Esophagus muscularis mucosa (tissue), 4 donors: ENCODE results near the gene NTM. TPM values are rescaled to one million over a fixed set of nuclear protein-coding genes. Genes with fewer than 3 reads are reported as not detected.

Experiments
- DNase-seq: peaks from one replicate; pipeline ENCODE4 v3.0.0-alpha.2; 2017; ENCODE audit errors: extremely low spot score
- H3K27ac ChIP-seq, 4 donors: fragments of 200-600 bp; sonication (generic); replicated peaks in 1 of 4; 1 replicate in 3 of 4; 2 replicates in 1 of 4; pipeline ENCODE4 v1.5.1; 2016 to 2019; ENCODE audit warnings: mild to moderate bottlenecking in 1 of 4
- H3K27me3 ChIP-seq, 4 donors: fragments of 200-600 bp; sonication (generic); one replicate each; pipeline versions ENCODE4 v1.5.1 to v1.6.0; 2016 to 2019
- H3K36me3 ChIP-seq, 4 donors: fragments of 200-600 bp; sonication (generic); one replicate each; pipeline ENCODE4 v1.5.1; 2016 to 2019
- H3K4me1 ChIP-seq, 4 donors: fragments of 200-600 bp; sonication (generic); one replicate each; pipeline ENCODE4 v1.5.1; 2016 to 2019
- H3K4me3 ChIP-seq, 4 donors: fragments of 200-600 bp; sonication (generic); 1 replicate in 2 of 4; 2 replicates in 2 of 4; pipeline ENCODE4 v1.5.1; 2016 to 2019; ENCODE audit warnings: mild to moderate bottlenecking in 4 of 4, moderate library complexity in 1 of 4
- H3K9me3 ChIP-seq, 4 donors: fragments of 200-600 bp; sonication (generic); 1 replicate in 3 of 4; 2 replicates in 1 of 4; pipeline ENCODE4 v1.5.1; 2016 to 2019
- CTCF ChIP-seq, 3 experiments: fragments of 200-600 bp in 2 of 3; fragments of 450-650 bp in 1 of 3; sonication (generic) in 2 of 3; IDR thresholded peaks; one replicate each; pipeline ENCODE4 v1.5.1; 2017 to 2019; ENCODE audit warnings: antibody characterized with exemption in 3 of 3, mild to moderate bottlenecking in 2 of 3, moderate library complexity in 1 of 3
- EP300 ChIP-seq: sonication (generic); formaldehyde crosslinking; IDR thresholded peaks from one replicate; pipeline ENCODE4 v1.6.1; 2017; ENCODE audit warnings: antibody characterized with exemption
- POLR2A ChIP-seq: fragments of 450-650 bp; IDR thresholded peaks from one replicate; pipeline ENCODE4 v1.6.1; 2017; ENCODE audit warnings: antibody characterized with exemption, moderate library complexity, mild to moderate bottlenecking, low read depth
- POLR2AphosphoS5 ChIP-seq, 2 donors: sonication (generic); formaldehyde crosslinking; IDR thresholded peaks; one replicate each; pipeline ENCODE4 v1.6.1; 2017; ENCODE audit warnings: antibody characterized with exemption in 2 of 2
- WGBS: methylation state at CpG from one replicate; pipeline ENCODE4 v1.1.5; 2018; 5-methylcytosine and 5-hydroxymethylcytosine counted together
- intact Hi-C: fragments of 100-400 bp; cut with DNase I; formaldehyde crosslinking; loops from one replicate; pipeline ENCODE4 v1.15.1; 2023
- total RNA-seq, 4 donors: library from RNA; depleted of rRNA; stranded (reverse); fragments of >200 nt; gene quantifications; one replicate each; pipeline versions ENCODE4 v1.1.0 to v1.2.1, GENCODE V29; 2016

NTM gene
- total RNA-seq, 4 donors from 2014 or later: 5.6 to 25.3 (median 8.3) TPM

DNA sequence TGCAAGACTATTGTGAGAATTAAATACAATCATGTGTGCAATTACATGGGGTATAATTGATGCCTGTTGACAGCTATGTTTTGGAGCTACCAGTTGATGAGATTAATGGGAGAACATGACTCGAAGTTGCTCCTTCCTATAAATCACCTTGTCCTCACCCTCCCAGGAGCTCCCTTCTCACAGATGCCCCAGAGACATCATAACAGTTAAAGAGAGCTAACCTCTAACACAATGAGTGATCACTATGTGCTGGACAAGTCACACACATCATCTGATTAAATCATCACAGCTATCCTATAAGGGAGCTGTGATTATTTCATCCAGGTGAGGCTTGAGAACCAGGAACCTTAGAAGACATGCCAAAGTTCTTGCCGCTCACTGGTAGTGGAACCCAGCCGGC is 394.2 kb downstream of the NTM start:
- Histone ChIP-seq H3K9me3 (no peaks in the 10 kb centered on the region), H3K36me3 (no peaks in the 10 kb centered on the region), H3K4me3 (no peak overlapping the region), H3K27me3 (peaks cover 0 to 28% (median 0%) of the 10 kb centered on the region in 4 donors), H3K4me1 (no peaks in the 10 kb centered on the region), H3K27ac (no peak overlapping the region)
- DNase-seq: no peak
- TF ChIP-seq POLR2A (no peak), EP300 (no peak)
- WGBS: 44% methylated on average over 3 of the region's 3 CpGs
- intact Hi-C loops: no loop called here

DNA sequence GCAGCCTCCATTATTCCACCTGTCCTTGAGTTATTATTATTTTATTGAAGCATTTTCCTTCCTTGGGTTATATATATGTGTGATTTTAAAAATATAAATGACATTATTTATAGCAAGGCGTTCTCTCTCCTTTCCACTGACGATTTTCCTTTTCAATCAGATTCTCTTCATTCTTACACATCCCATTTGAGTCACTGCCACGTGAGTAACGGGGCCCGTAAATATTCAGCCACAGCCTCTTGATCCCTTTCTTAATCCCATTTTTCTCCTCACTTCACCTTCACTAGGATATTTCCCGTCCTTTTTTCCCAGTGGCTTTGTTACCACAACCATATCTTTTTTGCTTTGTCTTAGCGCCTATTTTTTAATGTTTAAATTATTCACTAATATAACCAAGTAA is 396.2 kb downstream of the NTM start:
- TF ChIP-seq CTCF (IDR thresholded peaks at IDR 0.05) (no peak), EP300 (no peak), POLR2A (no peak), POLR2AphosphoS5 (IDR thresholded peaks at IDR 0.05) (no peak)
- intact Hi-C loops: no loop called here
- H3K4me3 ChIP-seq: no peak overlapping the region
- 74% methylated on average over 7 of the region's 7 CpGs for WGBS
- DNase-seq: no peak
- no peak overlapping the region for H3K27ac ChIP-seq
- H3K27me3 ChIP-seq: peaks cover 0 to 14% (median 0%) of the 10 kb centered on the region in 4 donors
- no peaks in the 10 kb centered on the region for H3K9me3 ChIP-seq
- no peaks in the 10 kb centered on the region for H3K36me3 ChIP-seq
- no peaks in the 10 kb centered on the region for H3K4me1 ChIP-seq

- intact Hi-C loops: no loop called here
- TF ChIP-seq POLR2AphosphoS5 (IDR thresholded peaks at IDR 0.05) (no peak), EP300 (no peak), CTCF (IDR thresholded peaks at IDR 0.05) (no peak), POLR2A (no peak)
- Histone ChIP-seq H3K4me3 (no peak overlapping the region), H3K27me3 (peaks cover 0 to 7% (median 0%) of the 10 kb centered on the region in 4 donors), H3K4me1 (no peaks in the 10 kb centered on the region), H3K9me3 (no peaks in the 10 kb centered on the region), H3K27ac (no peak overlapping the region), H3K36me3 (no peaks in the 10 kb centered on the region)
- WGBS: 82% methylated on average over 4 of the region's 4 CpGs
- DNase-seq: no peak
Observed at GRCh38 chr11:131767421-131767820, 397.0 kb downstream of the NTM start.

- intact Hi-C loops: no loop called here
- no peak overlapping the region for H3K4me3 ChIP-seq
- no peaks in the 10 kb centered on the region for H3K36me3 ChIP-seq
- TF ChIP-seq POLR2AphosphoS5 (IDR thresholded peaks at IDR 0.05) (no peak), POLR2A (no peak), CTCF (IDR thresholded peaks at IDR 0.05) (no peak), EP300 (no peak)
- DNase-seq: no peak
- H3K27ac ChIP-seq: no peak overlapping the region
- WGBS: 88% methylated on average over 5 of the region's 5 CpGs
- peaks cover 0 to 9% (median 0%) of the 10 kb centered on the region in 4 donors for H3K27me3 ChIP-seq
- H3K4me1 ChIP-seq: no peaks in the 10 kb centered on the region
- no peaks in the 10 kb centered on the region for H3K9me3 ChIP-seq
Observed at GRCh38 chr11:131770801-131771200, 400.4 kb downstream of the NTM start.

GRCh38 chr11:131771471-131771870 is 401.1 kb downstream of the NTM start:
- TF ChIP-seq CTCF (IDR thresholded peaks at IDR 0.05): no peak
- TF ChIP-seq EP300: no peak
- no peak for TF ChIP-seq POLR2A
- TF ChIP-seq POLR2AphosphoS5 (IDR thresholded peaks at IDR 0.05): no peak
- no peak for DNase-seq
- 70% methylated on average over 1 of the region's 1 CpG for WGBS
- Histone ChIP-seq H3K4me1 (no peaks in the 10 kb centered on the region), H3K27ac (no peak overlapping the region), H3K36me3 (no peaks in the 10 kb centered on the region), H3K9me3 (no peaks in the 10 kb centered on the region), H3K27me3 (peaks cover 0 to 14% (median 0%) of the 10 kb centered on the region in 4 donors), H3K4me3 (no peak overlapping the region)
- intact Hi-C loops: no loop called here
